ENCODE results near the gene SCAP.

SCAP gene

DNA sequence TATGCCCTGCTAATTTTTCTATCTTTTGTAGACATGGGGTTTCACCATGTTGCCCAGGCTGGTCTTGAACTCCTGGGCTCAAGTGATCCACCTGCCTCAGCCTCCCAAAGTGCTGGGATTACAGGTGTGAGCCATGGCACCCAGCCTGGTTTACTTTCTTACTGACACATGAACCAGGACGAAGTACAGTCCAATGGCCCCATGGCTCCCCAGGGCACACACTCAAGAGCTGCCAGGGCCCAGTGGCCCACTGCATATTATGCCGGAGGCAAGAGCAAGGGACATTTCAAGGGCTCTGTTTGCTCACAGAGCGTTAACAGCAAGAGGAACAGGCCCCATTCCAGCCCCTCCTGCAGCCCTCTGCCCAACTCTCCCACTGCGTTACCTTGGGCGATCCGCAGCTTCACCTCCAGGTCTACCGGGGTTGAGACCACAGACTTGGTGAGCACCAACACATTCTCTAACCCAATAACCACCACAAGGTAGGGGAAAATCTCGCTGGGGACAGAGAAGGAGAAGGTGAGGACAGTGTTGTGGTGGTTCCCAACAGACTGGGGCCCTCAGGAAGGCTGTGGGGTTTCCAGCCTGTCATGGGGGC, 52.1 kb downstream of the SCAP start:
- no peak overlapping the region for H3K4me3 ChIP-seq (ENCODE audit: insufficient read depth in 1 of 2, low read depth in 1 of 2, low read length in 2 of 2)
- WGBS, result 97% methylated on average over 3 of the region's 8 CpGs
- no peaks in the 10 kb centered on the region for H3K27me3 ChIP-seq (ENCODE audit: control insufficient read depth in 1 of 2, insufficient read depth in 1 of 2, low read length in 2 of 2)
- peaks cover 27% of the 10 kb centered on the region for H3K79me1 ChIP-seq (replicated peaks; ENCODE audit: low read length, poor library complexity, severe bottlenecking)
- H2AFZ ChIP-seq (ENCODE audit: low read depth, low read length), result no peak overlapping the region
- no peak overlapping the region for H3K14ac ChIP-seq (ENCODE audit: low read length in 2 of 2)
- no peak overlapping the region for H4K8ac ChIP-seq (ENCODE audit: low read length)
- no peak for DNase-seq
- no peak overlapping the region for H4K91ac ChIP-seq (ENCODE audit: low read length)
- peaks cover 26% of the 10 kb centered on the region for H3K4me1 ChIP-seq (ENCODE audit: control insufficient read depth, insufficient read depth, low read depth, low read length)
- no peak overlapping the region for H2BK12ac ChIP-seq (ENCODE audit: low read length in 2 of 2)
- no peak overlapping the region for H2BK120ac ChIP-seq (ENCODE audit: low read depth, low read length)
- no peak overlapping the region for H2BK15ac ChIP-seq (ENCODE audit: low read depth, poor library complexity, severe bottlenecking)
- H3K9me3 ChIP-seq (ENCODE audit: control insufficient read depth, low read length), result no peaks in the 10 kb centered on the region
- H3K18ac ChIP-seq (ENCODE audit: low read depth in 1 of 2, low read length in 2 of 2), result no peak overlapping the region
- H3K36me3 ChIP-seq (ENCODE audit: control insufficient read depth in 1 of 2, insufficient read depth in 2 of 2, low read depth in 1 of 2, low read length in 2 of 2), result peaks cover 75 to 89% of the 10 kb centered on the region in 2 experiments
- no peak overlapping the region for H3K9ac ChIP-seq (ENCODE audit: low read length)
- no peak overlapping the region for H3K23ac ChIP-seq (ENCODE audit: low read length in 2 of 2)
- no peak overlapping the region for H2AK5ac ChIP-seq (ENCODE audit: low read length, severe bottlenecking)
- H3K4me2 ChIP-seq (ENCODE audit: low read length, poor library complexity, severe bottlenecking), result no peak overlapping the region
- H3K27ac ChIP-seq (ENCODE audit: low read length, poor library complexity, severe bottlenecking), result no peak overlapping the region
- H2BK5ac ChIP-seq (ENCODE audit: low read depth, low read length, poor library complexity, severe bottlenecking), result no peak overlapping the region
- H3K4ac ChIP-seq (ENCODE audit: low read depth in 1 of 2, low read length in 2 of 2), result no peak overlapping the region

DNA sequence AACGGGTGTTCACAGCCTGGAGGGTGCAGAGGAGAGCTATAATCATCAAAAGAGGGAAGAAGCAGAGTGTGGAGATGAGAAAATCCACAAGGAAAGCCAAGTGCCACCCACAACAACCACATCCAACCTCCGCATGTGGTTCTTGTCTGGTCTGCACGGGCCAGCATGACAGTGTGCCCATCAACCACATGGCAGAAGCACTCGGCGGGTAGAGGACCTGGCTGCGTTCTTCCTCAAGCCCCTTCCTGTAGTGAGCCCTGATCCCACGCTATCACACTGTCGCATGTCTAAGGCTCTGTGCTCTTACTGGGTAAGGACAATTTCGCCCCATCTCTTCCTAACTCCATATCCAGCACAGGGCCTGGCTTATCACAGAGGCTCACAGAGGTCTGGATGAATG, 53.0 kb downstream of the SCAP start:
- H3K4me1 ChIP-seq (ENCODE audit: control insufficient read depth, insufficient read depth, low read depth, low read length), result peaks cover 33% of the 10 kb centered on the region
- no peaks in the 10 kb centered on the region for H3K27me3 ChIP-seq (ENCODE audit: control insufficient read depth in 1 of 2, insufficient read depth in 1 of 2, low read length in 2 of 2)
- H4K91ac ChIP-seq (ENCODE audit: low read length), result peak overlapping the region; percentile 43
- no peak overlapping the region for H3K27ac ChIP-seq (ENCODE audit: low read length, poor library complexity, severe bottlenecking)
- H3K36me3 ChIP-seq (ENCODE audit: control insufficient read depth in 1 of 2, insufficient read depth in 2 of 2, low read depth in 1 of 2, low read length in 2 of 2), result peaks cover 68 to 88% of the 10 kb centered on the region in 2 experiments
- peak overlapping the region; percentile 27 for H4K8ac ChIP-seq (ENCODE audit: low read length)
- H3K18ac ChIP-seq (ENCODE audit: low read depth in 1 of 2, low read length in 2 of 2), result no peak overlapping the region
- no peak overlapping the region for H3K9ac ChIP-seq (ENCODE audit: low read length)
- no peak overlapping the region for H3K23ac ChIP-seq (ENCODE audit: low read length in 2 of 2)
- H3K4me2 ChIP-seq (ENCODE audit: low read length, poor library complexity, severe bottlenecking), result no peak overlapping the region
- H3K14ac ChIP-seq (ENCODE audit: low read length in 2 of 2), result no peak overlapping the region
- DNase-seq, result no peak
- no peak overlapping the region for H2BK12ac ChIP-seq (ENCODE audit: low read length in 2 of 2)
- no peak overlapping the region for H3K4me3 ChIP-seq (ENCODE audit: insufficient read depth in 1 of 2, low read depth in 1 of 2, low read length in 2 of 2)
- H2BK15ac ChIP-seq (ENCODE audit: low read depth, poor library complexity, severe bottlenecking), result no peak overlapping the region
- H2BK5ac ChIP-seq (ENCODE audit: low read depth, low read length, poor library complexity, severe bottlenecking), result no peak overlapping the region
- 96% methylated on average over 8 of the region's 9 CpGs for WGBS
- no peak overlapping the region for H2BK120ac ChIP-seq (ENCODE audit: low read depth, low read length)
- no peaks in the 10 kb centered on the region for H3K9me3 ChIP-seq (ENCODE audit: control insufficient read depth, low read length)
- no peak overlapping the region for H2AK5ac ChIP-seq (ENCODE audit: low read length, severe bottlenecking)
- H3K4ac ChIP-seq (ENCODE audit: low read depth in 1 of 2, low read length in 2 of 2), result no peak overlapping the region
- peaks cover 25% of the 10 kb centered on the region for H3K79me1 ChIP-seq (replicated peaks; ENCODE audit: low read length, poor library complexity, severe bottlenecking)
- no peak overlapping the region for H2AFZ ChIP-seq (ENCODE audit: low read depth, low read length)

DNA sequence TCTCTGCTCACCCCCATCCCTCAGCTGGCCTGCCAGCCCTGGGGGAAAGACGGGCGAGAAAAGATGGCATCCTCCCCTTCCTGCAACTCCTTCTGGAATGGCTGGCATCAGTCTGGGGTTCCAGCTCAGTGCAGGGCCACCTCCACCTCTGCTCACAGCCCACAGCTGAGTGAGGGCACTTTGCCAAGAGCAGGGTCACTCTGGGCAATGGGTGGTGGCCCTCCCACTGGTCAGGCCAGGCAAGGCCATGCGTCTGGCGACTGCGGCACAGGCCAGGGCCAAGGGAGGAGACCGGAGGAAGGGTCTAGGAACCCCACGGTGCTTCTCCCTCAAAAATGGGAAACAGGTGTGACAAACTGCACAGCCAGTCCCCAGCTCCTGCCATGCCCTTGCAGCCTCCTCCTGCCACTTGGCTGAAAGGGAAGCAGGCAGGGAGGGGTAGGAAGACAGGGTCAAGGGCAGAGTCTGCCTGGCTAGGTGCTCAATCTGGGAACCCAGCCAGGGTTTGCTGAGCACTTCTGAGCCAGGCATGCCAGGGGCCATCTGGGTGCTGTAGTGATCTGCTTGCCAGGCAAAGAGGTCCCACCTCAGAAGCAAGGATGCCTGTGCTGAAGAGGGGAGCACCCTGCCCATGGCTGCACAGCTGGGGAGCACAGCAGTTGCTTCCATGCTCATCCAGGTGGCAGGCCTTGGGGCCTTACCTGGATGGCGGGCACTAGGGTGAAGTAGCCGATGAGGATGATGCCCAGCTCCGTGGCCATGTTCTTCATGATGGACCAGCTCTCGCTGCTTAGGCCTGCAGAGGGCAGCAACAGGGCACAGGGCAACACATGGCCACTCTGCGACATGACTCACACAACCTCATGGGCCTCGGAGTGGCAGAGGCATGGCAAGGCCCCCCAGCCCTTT, 53.7 kb downstream of the SCAP start:
- Histone ChIP-seq H2BK120ac (ENCODE audit: low read depth, low read length) (no peak overlapping the region), H3K9me3 (ENCODE audit: control insufficient read depth, low read length) (no peaks in the 10 kb centered on the region), H4K8ac (ENCODE audit: low read length) (peak overlapping the region; percentile 97), H3K79me1 (replicated peaks; ENCODE audit: low read length, poor library complexity, severe bottlenecking) (peaks cover 25% of the 10 kb centered on the region), H3K36me3 (ENCODE audit: control insufficient read depth in 1 of 2, insufficient read depth in 2 of 2, low read depth in 1 of 2, low read length in 2 of 2) (peaks cover 62 to 87% of the 10 kb centered on the region in 2 experiments), H2BK15ac (ENCODE audit: low read depth, poor library complexity, severe bottlenecking) (no peak overlapping the region), H2AK5ac (ENCODE audit: low read length, severe bottlenecking) (peak overlapping the region; percentile 78), H3K14ac (ENCODE audit: low read length in 2 of 2) (no peak overlapping the region), H3K4me3 (ENCODE audit: insufficient read depth in 1 of 2, low read depth in 1 of 2, low read length in 2 of 2) (no peak overlapping the region), H2AFZ (ENCODE audit: low read depth, low read length) (peak overlapping the region; percentile 15), H3K23ac (ENCODE audit: low read length in 2 of 2) (no peak overlapping the region), H3K27me3 (ENCODE audit: control insufficient read depth in 1 of 2, insufficient read depth in 1 of 2, low read length in 2 of 2) (no peaks in the 10 kb centered on the region), H4K91ac (ENCODE audit: low read length) (peak overlapping the region; percentile 92), H2BK5ac (ENCODE audit: low read depth, low read length, poor library complexity, severe bottlenecking) (no peak overlapping the region), H3K4ac (ENCODE audit: low read depth in 1 of 2, low read length in 2 of 2) (peak overlapping the region; percentile 36 to 47), H3K4me2 (ENCODE audit: low read length, poor library complexity, severe bottlenecking) (no peak overlapping the region), H2BK12ac (ENCODE audit: low read length in 2 of 2) (peak overlapping the region in 1 of 2 experiments; percentile 4), H3K9ac (ENCODE audit: low read length) (peak overlapping the region; percentile 84), H3K4me1 (ENCODE audit: control insufficient read depth, insufficient read depth, low read depth, low read length) (peaks cover 35% of the 10 kb centered on the region), H3K18ac (ENCODE audit: low read depth in 1 of 2, low read length in 2 of 2) (peak overlapping the region; percentile 45 to 82), H3K27ac (ENCODE audit: low read length, poor library complexity, severe bottlenecking) (no peak overlapping the region)
- DNase-seq, result peak; percentile 37
- WGBS, result 88% methylated on average over 13 of the region's 13 CpGs
